ENCODE results near the gene CRYL1. TPM values are rescaled to one million over a fixed set of nuclear protein-coding genes. Genes with fewer than 3 reads are reported as not detected.

The CRYL1 gene
- polyA plus RNA-seq, 3 donors: 35.0 to 70.2 (median 51.4) TPM

DNA sequence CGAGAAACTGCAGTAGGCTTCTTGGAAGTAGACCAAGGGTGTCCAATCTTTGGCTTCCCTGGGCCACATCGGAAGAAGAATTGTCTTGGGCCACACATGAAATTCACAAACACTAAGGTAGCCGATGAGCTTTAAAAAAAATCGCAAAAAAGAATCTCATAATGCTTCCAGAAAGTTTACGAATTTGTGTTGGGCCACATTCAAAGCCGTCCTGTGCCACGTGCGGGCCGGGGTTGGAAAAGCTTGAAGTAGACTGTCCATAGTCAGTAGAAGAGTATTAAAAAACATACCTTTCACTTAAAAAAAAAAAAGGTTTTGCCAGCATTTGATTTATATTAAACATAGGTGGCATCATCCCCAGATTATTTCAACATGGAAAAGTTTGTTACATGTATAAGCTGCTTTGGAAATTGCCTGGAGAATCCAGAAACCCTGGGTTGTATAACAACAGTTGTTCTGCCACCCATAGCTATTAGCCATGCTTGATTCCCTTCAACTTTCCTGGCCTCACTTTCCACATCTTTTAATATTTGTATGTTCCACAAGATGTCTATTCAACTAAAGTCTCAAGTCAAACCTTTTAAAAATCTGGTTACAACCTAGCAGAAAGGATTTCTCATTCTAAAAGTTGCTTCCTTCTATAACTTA is 42.3 kb upstream of the CRYL1 start:
- peak overlapping the region; percentile 92 for H2AFZ ChIP-seq (ENCODE audit: insufficient read depth, low read depth, low read length, poor library complexity, severe bottlenecking)
- peak overlapping the region; percentile 89 to 96 (median 94) for H3K27ac Mint-ChIP-seq
- 40% methylated on average over 1 of the region's 9 CpGs for WGBS (ENCODE audit: insufficient coverage)
- H3K9ac ChIP-seq (ENCODE audit: insufficient read depth, low read length, poor library complexity, severe bottlenecking): peak overlapping the region; percentile 75
- peaks cover 20% of the 10 kb centered on the region for H3K4me1 Mint-ChIP-seq
- H3K4me2 ChIP-seq (replicated peaks; ENCODE audit: extremely low read depth, low read length, poor library complexity, severe bottlenecking): peak overlapping the region; percentile 83
- H3K9me3 ChIP-seq (replicated peaks in 1 of 2; ENCODE audit: control insufficient read depth in 1 of 2, insufficient read depth in 1 of 2, low read length in 2 of 2): peaks cover 8 to 11% of the 10 kb centered on the region in 2 donors
- peaks cover 5 to 19% (median 17%) of the 10 kb centered on the region in 7 donors for H3K9me3 Mint-ChIP-seq
- intact Hi-C loops (cut with micrococcal nuclease): loop anchor here in 1 of 2 donors (5.0 kb wide), 1 partner anchor 41 kb away; the partner anchor contains the start of gene CRYL1
- peaks cover 0 to 3% of the 10 kb centered on the region in 2 donors for H3K36me3 Mint-ChIP-seq
- H3K27ac ChIP-seq (ENCODE audit: low read depth in 1 of 2, low read length in 2 of 2): peak overlapping the region; percentile 90 to 92
- TF ChIP-seq, protein P1, sequence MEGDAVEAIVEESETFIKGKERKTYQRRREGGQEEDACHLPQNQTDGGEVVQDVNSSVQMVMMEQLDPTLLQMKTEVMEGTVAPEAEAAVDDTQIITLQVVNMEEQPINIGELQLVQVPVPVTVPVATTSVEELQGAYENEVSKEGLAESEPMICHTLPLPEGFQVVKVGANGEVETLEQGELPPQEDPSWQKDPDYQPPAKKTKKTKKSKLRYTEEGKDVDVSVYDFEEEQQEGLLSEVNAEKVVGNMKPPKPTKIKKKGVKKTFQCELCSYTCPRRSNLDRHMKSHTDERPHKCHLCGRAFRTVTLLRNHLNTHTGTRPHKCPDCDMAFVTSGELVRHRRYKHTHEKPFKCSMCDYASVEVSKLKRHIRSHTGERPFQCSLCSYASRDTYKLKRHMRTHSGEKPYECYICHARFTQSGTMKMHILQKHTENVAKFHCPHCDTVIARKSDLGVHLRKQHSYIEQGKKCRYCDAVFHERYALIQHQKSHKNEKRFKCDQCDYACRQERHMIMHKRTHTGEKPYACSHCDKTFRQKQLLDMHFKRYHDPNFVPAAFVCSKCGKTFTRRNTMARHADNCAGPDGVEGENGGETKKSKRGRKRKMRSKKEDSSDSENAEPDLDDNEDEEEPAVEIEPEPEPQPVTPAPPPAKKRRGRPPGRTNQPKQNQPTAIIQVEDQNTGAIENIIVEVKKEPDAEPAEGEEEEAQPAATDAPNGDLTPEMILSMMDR (IDR thresholded peaks at IDR 0.05): no peak
- no peaks in the 10 kb centered on the region for H3K79me2 ChIP-seq (ENCODE audit: insufficient read depth, low read length)
- peaks cover 0 to 2% (median 0%) of the 10 kb centered on the region in 3 donors for H3K27me3 Mint-ChIP-seq (ENCODE audit: low read depth in 3 of 3)
- peak overlapping the region; percentile 89 to 93 for H3K4me3 Mint-ChIP-seq
- H3K4me3 ChIP-seq (replicated peaks in 1 of 3; ENCODE audit: low read depth in 2 of 3, low read length in 3 of 3): peak overlapping the region; percentile 61 to 86 (median 79)
- no peaks in the 10 kb centered on the region for H3K36me3 ChIP-seq (replicated peaks in 1 of 2; ENCODE audit: control insufficient read depth in 1 of 2, insufficient read depth in 2 of 2, low read length in 2 of 2)
- H4K20me1 ChIP-seq (ENCODE audit: insufficient read depth, low read length): no peaks in the 10 kb centered on the region
- no peaks in the 10 kb centered on the region for H3K27me3 ChIP-seq (ENCODE audit: control insufficient read depth in 2 of 2, insufficient read depth in 2 of 2, low read length in 2 of 2)
- no peak for DNase-seq
- peaks cover 18 to 20% of the 10 kb centered on the region in 2 donors for H3K4me1 ChIP-seq (ENCODE audit: control insufficient read depth in 1 of 2, insufficient read depth in 2 of 2, low read length in 2 of 2)

DNA sequence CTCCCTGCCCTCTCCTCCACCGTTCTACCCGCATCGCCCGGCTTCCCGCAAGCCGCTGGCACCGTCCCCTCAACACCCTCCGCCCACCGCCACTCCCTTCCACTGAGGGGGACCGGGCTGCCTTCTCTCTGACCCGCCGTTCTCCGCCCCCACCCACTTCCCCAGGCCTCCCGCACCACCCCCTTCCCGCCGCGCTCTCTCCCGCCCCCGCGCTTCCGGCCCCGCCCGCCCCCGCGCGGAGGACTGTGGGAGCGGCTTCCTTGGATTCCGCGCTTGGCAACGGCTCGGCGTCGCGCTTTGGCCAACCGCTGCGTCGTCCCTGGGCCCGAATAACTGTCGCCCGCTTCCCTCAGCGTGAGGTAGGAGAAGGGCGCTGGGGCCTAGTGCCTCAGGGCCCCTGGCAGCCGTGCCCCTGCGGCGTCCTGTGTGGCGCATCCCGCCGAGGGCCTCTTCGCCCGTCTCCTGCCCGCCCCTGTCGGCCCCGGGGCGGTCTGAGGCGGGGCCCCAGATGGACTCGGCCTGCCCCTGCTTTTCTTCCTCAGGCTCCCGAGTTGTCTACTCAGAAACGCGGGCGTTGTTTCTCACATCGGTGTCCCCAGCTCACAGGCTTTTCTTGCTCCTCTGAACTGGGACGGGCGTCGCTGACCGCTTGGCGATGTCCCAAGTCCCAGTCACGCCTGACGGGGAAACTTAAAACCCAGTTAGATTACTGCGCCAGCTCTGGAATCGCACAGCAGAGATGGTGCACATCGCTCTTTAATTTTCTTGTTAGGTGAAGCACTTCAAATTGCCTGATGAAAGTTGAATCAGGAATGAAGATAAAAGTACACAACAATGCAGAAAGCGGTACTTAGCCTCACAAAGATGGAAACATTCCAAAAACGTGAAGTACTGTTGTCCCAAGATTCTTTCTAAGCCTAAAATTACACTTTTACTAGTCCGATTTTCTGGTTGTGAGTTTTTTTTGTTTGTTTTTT is 41.5 kb upstream of the CRYL1 start, which contains the start of gene IFT88:
Gene IFT88, plus strand, starts transcription at position 260 of the 977 bp plus-strand sequence. CDS start 7,229 bp downstream, outside the sequence.
- Mint-ChIP-seq H3K4me3 (peak within 1 kb of the TSS; percentile 89 to 93), H3K27me3 (ENCODE audit: low read depth in 3 of 3) (peaks cover 0 to 2% (median 2%) of the 10 kb centered on the region in 3 donors), H3K27ac (peak within 1 kb of the TSS; percentile 89 to 97 (median 95)), H3K9me3 (peaks cover 5 to 19% (median 17%) of the 10 kb centered on the region in 7 donors), H3K36me3 (peaks cover 0 to 3% of the 10 kb centered on the region in 2 donors), H3K4me1 (peaks cover 20% of the 10 kb centered on the region)
- H3K79me2 ChIP-seq (ENCODE audit: insufficient read depth, low read length): no peaks in the 10 kb centered on the region
- H2AFZ ChIP-seq (ENCODE audit: insufficient read depth, low read depth, low read length, poor library complexity, severe bottlenecking): peak within 1 kb of the TSS; percentile 92
- under 1% methylated on average over 61 of the region's 74 CpGs for WGBS (ENCODE audit: insufficient coverage)
- peaks cover 18 to 20% of the 10 kb centered on the region in 2 donors for H3K4me1 ChIP-seq (ENCODE audit: control insufficient read depth in 1 of 2, insufficient read depth in 2 of 2, low read length in 2 of 2)
- peaks cover 8 to 11% of the 10 kb centered on the region in 2 donors for H3K9me3 ChIP-seq (replicated peaks in 1 of 2; ENCODE audit: control insufficient read depth in 1 of 2, insufficient read depth in 1 of 2, low read length in 2 of 2)
- peak within 1 kb of the TSS; percentile 75 for H3K9ac ChIP-seq (ENCODE audit: insufficient read depth, low read length, poor library complexity, severe bottlenecking)
- H3K36me3 ChIP-seq (replicated peaks in 1 of 2; ENCODE audit: control insufficient read depth in 1 of 2, insufficient read depth in 2 of 2, low read length in 2 of 2): no peaks in the 10 kb centered on the region
- TF ChIP-seq, protein P1 (IDR thresholded peaks at IDR 0.05): no peak
- no peaks in the 10 kb centered on the region for H3K27me3 ChIP-seq (ENCODE audit: control insufficient read depth in 2 of 2, insufficient read depth in 2 of 2, low read length in 2 of 2)
- peak within 1 kb of the TSS; percentile 83 for H3K4me2 ChIP-seq (replicated peaks; ENCODE audit: extremely low read depth, low read length, poor library complexity, severe bottlenecking)
- H3K4me3 ChIP-seq (replicated peaks in 1 of 3; ENCODE audit: low read depth in 2 of 3, low read length in 3 of 3): peak within 1 kb of the TSS; percentile 61 to 86 (median 79)
- DNase-seq: peak; percentile 76 to 78 (median 77)
- H4K20me1 ChIP-seq (ENCODE audit: insufficient read depth, low read length): no peaks in the 10 kb centered on the region
- intact Hi-C loops (cut with micrococcal nuclease): loop anchor here in 1 of 2 donors (5.0 kb wide), 1 partner anchor 40 kb away; the partner anchor contains the start of gene CRYL1
- peak within 1 kb of the TSS; percentile 90 to 92 for H3K27ac ChIP-seq (ENCODE audit: low read depth in 1 of 2, low read length in 2 of 2)
